Measurements from ENCODE around the gene SETD1A. TPM values are rescaled to one million over a fixed set of nuclear protein-coding genes. Genes with fewer than 3 reads are reported as not detected.
"Not testable (repeated sequence)": the region's sequence is repeated elsewhere in the genome, so short reads cannot be mapped to it uniquely, and the experiment has no call there.

Gene SETD1A
- total RNA-seq, 1 donor from 2014 or later: 2.6 TPM

GRCh38 chr16:31001507-31002249 lies 44.1 kb downstream of the SETD1A start:
- DNase-seq: no peak

- DNase-seq: no peak
These were observed 44.7 kb downstream of the SETD1A start for GRCh38 chr16:31002250-31002700.

- no peak for DNase-seq
These were observed 45.3 kb downstream of the SETD1A start for GRCh38 chr16:31002862-31003341.

DNA sequence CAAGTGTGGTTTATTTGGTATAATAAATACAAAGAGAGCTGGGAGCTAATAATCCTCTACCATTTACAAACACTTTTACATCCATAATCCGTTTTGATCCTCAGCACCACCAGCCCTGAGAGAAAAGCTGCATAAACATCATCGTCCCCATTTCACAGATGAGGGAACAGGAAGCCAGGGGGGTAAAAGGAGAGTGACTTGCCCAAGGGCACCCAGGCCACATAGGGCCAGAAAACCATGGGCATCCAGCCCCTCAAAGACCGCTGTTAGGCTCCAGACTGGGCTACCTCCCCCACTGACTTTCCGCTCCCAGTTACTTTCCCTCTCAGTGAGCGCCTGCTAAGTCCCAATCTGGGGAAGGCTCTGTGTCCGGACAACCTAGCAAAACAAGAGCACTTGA lies 46.2 kb downstream of the SETD1A start:
- DNase-seq: no peak

GRCh38 chr16:31004658-31005057 lies 47.1 kb downstream of the SETD1A start:
- DNase-seq: no peak

- no peak for DNase-seq
These were observed 48.0 kb downstream of the SETD1A start for GRCh38 chr16:31005350-31006085.

GRCh38 chr16:31006086-31006385 lies 48.5 kb downstream of the SETD1A start:
- no peak for DNase-seq

- no peak for DNase-seq
These were observed 49.0 kb downstream of the SETD1A start for GRCh38 chr16:31006589-31006988.

GRCh38 chr16:31007684-31008083 lies 50.1 kb downstream of the SETD1A start:
- DNase-seq: no peak

GRCh38 chr16:31008149-31008548 lies 50.6 kb downstream of the SETD1A start:
- no peak for DNase-seq

GRCh38 chr16:31008551-31008950 lies 51.0 kb downstream of the SETD1A start:
- no peak for DNase-seq

- no peak for DNase-seq
These were observed 51.6 kb downstream of the SETD1A start for GRCh38 chr16:31009120-31009519.

- no peak for DNase-seq
These were observed 52.5 kb downstream of the SETD1A start for GRCh38 chr16:31009894-31010584.

GRCh38 chr16:31010585-31011325 lies 53.2 kb downstream of the SETD1A start, which contains the start of gene STX1B:
TSS of gene STX1B (minus strand) at chr16:31010638. CDS start at chr16:31010396, 242 bp downstream.
- no peak for DNase-seq

GRCh38 chr16:31011815-31012214 lies 54.3 kb downstream of the SETD1A start:
- DNase-seq: not testable (repeated sequence)

DNA sequence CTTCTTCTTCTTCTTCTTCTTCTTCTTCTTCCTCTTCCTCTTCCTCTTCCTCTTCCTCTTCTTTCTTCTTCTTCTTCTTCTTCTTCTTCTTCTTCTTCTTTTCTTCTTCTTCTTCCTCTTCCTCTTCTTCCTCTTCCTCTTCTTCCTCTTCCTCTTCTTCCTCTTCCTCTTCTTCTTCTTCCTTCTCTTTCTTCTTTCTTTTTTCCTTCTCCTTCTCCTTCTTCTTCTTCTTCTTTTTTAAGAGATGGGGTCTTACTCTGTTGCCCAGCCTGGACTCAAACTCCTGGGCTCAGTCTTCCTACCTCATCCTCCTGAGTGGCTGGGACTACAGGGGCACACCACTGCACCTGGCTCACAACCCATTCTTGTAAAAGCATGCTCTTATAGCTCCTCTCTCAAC lies 55.7 kb downstream of the SETD1A start:
- not testable (repeated sequence) for DNase-seq

DNA sequence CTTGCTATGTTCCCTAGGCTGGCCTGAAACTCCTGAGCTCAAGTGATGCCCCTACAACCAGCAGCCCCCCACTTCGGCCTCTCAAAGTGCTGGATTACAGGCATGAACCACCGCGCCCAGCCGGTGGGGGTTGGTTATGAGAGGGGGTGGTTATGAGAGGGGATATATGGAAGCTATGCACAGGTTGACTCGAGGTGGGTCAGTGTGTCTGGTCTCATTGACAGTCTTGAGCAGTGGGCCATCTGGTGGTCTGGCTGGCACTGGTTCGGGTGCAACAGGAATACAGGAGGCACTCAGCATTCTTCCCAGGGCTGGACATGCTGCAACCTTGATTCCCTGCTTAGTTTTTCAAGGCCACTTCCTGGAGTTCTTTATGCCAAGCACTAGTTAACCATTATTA lies 58.5 kb downstream of the SETD1A start:
- no peak for DNase-seq

DNA sequence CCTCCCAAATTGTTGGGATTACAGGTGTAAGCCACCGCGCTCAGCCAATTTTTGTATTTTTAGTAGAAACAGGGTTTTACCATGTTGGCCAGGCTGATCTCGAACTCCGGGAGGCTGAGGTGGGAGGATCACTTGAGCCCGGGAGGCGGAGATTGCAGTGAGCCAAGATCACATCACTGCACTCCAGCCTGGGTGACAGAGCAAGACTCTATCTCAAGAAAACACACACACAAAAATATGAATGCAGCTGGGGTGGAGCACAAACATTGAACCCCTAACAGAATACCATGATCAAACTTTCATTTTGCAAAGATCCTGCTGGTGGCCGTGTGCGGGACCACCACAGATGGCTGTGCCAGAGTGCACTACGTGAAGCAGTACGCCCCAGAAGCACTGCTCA lies 60.2 kb downstream of the SETD1A start:
- not testable (repeated sequence) for DNase-seq

- DNase-seq: no peak
These were observed 63.0 kb downstream of the SETD1A start for GRCh38 chr16:31020536-31020935.

DNA sequence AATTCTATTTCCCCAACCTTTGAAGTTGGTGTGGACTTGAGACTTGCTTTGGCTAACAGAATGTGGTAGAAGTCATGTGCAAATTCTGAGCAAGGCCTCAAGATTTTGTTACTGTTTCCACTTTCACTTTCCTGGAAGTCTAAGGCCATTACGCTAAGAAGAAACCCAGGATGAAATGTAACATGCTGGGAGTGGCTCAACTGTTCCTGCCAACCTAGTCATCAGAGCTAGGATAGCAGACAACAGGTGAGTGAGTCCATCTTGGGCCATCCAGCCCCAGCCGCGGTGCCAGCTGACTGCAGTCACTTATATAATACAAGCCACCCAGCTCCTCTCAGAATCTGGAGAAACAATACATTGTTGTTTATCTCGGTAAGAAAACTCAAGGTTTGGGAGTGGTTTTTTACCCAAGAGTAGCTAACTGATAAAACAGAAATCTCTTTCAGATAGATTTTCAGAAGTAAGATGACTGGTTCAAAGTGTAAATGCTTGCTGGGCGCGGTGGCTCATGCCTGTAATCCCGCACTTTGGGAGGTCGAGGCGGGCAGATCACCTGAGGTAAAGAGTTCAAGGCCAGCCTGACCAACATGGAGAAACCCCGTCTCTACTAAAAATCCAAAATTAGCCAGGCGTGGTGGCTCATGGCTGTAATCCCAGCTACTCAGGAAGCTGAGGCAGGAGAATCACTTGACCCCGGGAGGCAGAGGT lies 65.1 kb downstream of the SETD1A start:
- DNase-seq: no peak

- DNase-seq: no peak
These were observed 65.7 kb downstream of the SETD1A start for GRCh38 chr16:31023252-31023602.

- no peak for DNase-seq
These were observed 66.2 kb downstream of the SETD1A start for GRCh38 chr16:31023627-31024226.

Data from dermis blood vessel endothelial cell (primary cell).